VCaP (cell line): Measurements from ENCODE around the gene RAB31.

Experiments
- H3K27ac ChIP-seq: fragments of 450-650 bp; 2 replicates; pipeline ENCODE4 v1.5.1; 2017
- CTCF ChIP-seq: fragments of 450-650 bp; conservative IDR thresholded peaks from 2 replicates; pipeline ENCODE4 v1.5.1; 2017; ENCODE audit warnings: mild to moderate bottlenecking, moderate library complexity

The RAB31 gene

GRCh38 chr18:9715978-9716774 lies 8.1 kb downstream of the RAB31 start:
- peak overlapping the region; percentile 68; the same call in 1 of the 2 replicates for H3K27ac ChIP-seq
- no peak for TF ChIP-seq CTCF

- H3K27ac ChIP-seq: peak overlapping the region; percentile 68
- no peak for TF ChIP-seq CTCF
These were observed 8.9 kb downstream of the RAB31 start for GRCh38 chr18:9716780-9717563.

- no peak overlapping the region; the same call in 1 of the 2 replicates for H3K27ac ChIP-seq
- TF ChIP-seq CTCF: no peak
These were observed 11.4 kb downstream of the RAB31 start for GRCh38 chr18:9719421-9719981.

- no peak for TF ChIP-seq CTCF
- no peak overlapping the region for H3K27ac ChIP-seq
These were observed 12.2 kb downstream of the RAB31 start for GRCh38 chr18:9720327-9720726.

- H3K27ac ChIP-seq: peak overlapping the region; percentile 22; the same call in 1 of the 2 replicates
- TF ChIP-seq CTCF: no peak
These were observed 13.9 kb downstream of the RAB31 start for GRCh38 chr18:9721893-9722550.

GRCh38 chr18:9722691-9723090 lies 14.6 kb downstream of the RAB31 start:
- H3K27ac ChIP-seq: peak overlapping the region; percentile 22; the same call in 1 of the 2 replicates
- TF ChIP-seq CTCF: peak; percentile 92
